ENCODE measurements around the gene NDUFA5.

- TF ChIP-seq CTCF (IDR thresholded peaks at IDR 0.05) (no peak), POLR2A (IDR thresholded peaks at IDR 0.05) (no peak)
Observed at GRCh38 chr7:123571187-123571586, 13.6 kb upstream of the NDUFA5 start.
